NCI-H2227 (cell line): ENCODE measurements around the gene ZNF784.
A peak's percentile ranks its signal among the peaks of the same experiment; 100 is the strongest.

Source experiments
- DNase-seq: peaks from one replicate; lab custom pipeline; 2025; ENCODE audit not compliant: unreplicated experiment; lab: John Stamatoyannopoulos, UW

Gene ZNF784

DNA sequence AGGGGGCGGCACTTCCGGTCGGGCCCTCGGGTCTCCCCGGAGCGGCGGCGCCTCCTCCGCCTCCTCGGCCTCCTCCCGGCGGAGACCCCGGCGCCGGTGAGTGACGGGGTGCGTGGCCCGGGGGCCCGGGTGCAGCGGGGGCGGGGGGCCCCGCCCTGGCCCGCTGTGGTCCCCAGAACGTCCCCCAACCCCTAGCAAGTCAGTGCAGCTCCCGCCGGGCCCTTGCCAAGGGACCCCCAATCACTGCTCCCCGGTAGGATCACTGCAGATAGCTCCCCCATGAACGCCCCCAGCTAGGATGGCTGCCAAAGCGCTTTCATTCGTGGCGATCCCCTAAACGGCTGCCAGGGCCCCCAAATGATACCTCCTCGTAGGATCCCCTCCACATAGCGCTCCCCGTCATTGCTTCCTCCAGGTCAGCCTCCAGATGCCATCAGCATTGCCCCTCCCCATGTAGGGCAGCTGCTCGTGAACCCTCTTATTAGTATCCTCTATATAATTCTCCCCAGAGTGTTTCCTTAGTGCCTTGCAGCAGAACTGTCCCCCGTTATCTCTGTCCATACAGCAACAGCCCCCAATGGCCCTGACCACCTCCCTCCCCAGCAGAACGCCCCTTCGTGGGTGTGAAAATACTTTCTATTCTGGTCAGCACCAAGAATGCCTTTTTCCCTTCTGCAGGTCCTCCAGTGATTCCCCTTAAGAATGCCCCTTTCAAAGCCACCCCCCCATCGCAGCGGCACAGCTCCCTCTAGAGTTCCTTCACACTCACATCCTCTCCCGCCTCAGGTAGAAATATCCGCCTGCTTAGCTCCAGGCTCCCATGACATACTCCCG is 18.5 kb downstream of the ZNF784 start, which contains the start of gene ZNF865:
ZNF865 (plus strand) TSS at position 11 of the 834 bp plus-strand sequence. CDS start 7,972 bp downstream, outside the sequence.
- peak; percentile 94 for DNase-seq

DNA sequence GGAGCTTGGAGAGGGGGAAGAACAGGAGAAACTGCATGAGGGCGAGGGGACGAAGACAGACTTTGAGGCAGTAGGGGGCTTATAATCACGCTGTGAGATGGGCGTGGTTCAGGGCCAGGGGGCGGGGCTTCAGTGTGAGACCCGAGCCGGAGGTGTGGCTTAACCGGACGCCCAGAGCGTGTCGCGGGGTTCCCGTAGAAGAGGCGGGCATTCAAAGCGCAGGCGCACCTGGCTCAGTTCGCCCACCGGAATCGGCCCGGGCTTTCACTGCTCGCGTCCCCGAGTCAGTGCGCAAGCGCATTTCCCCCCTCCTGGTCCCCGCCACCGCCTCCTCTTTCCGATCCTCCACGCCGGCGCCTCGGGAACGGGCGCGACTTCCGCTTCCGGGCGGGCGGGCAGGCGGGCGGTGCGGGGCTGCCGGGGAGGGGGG is 19.1 kb downstream of the ZNF784 start:
- peak; percentile 100 for DNase-seq

DNA sequence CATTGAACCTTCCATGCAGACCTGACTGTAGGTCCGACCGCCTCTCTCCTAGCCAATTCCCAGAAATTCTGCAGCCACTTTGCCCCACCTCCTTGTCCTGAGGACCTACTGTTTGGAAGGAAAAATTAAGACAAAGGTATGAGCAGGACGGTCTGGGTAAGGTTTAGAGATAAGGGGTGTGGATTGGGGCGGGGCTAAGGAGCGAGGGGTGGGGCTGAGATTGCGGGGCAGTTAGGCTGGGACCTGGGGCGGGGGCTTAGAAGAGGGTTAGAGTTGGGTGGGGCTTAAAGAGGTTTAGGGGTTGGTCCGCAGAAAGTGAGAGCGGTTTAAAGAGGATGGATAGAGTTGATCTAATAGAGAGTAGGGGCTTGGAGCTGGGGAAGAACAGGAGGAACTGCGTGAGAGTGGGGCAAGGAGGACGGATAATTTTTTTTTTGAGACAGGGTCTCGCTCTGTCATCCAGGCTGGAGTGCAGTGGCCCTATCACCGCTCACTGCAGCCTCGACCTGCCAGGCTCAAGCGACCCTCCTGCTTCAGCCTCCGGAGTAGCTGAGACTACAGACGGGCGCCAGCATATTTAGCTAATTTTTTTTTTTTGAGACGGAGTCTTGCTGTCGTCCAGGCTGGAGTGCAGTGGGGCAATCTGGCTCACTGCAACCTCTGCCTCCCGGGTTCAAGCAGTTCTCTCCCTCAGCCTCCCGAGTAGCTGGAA is 20.6 kb downstream of the ZNF784 start:
- DNase-seq: no peak

DNA sequence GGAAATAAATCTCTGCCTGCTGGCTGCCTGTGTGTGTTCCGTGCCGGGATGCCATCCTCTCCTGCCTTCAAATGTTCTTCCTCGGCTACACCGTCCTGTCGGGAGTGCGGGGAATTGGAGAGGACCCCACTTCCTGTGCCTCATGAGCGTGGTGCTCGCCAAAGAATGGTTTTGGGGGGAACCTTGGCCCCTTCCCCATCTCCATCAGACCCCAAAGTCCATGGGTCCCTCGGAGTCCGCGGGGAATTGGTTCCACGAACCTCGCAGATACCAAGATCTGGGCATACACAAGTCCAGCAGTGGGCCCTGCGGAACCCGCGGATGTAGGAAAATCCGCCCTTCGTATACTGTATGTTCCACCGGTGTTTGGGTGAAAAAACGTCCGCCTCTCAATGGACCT is 21.3 kb downstream of the ZNF784 start:
- DNase-seq: no peak

DNA sequence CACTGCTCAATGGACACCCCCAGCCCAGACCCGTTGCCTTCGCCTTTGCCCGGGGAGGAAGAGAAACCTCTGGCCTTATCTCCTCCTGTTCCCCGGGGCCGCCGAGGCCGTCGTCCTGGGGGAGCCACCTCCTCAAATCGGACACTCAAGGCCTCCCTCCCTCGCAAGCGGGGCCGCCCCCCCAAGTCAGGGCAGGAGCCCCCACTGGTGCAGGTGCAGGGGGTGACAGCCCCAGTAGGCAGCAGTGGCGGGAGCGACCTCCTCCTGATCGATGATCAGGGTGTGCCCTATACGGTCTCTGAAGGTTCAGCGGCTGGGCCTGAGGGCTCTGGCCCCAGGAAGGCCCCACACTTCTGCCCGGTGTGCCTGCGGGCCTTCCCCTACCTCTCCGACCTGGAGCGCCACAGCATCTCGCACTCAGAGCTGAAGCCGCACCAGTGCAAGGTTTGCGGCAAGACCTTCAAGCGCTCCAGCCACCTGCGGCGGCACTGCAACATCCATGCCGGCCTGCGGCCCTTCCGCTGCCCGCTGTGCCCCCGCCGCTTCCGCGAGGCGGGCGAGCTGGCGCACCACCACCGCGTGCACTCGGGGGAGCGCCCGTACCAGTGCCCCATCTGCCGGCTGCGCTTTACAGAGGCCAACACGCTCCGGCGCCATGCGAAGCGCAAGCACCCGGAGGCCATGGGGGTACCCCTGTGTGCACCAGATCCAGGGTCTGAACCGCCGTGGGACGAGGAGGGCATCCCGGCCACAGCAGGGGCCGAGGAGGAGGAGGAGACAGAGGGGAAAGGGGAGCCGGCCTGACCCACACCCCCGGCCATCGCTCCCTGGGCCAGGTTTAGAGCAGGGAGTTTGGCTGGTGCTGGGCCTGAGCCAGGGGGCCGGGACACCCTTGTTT is 22.0 kb downstream of the ZNF784 start:
- no peak for DNase-seq

DNA sequence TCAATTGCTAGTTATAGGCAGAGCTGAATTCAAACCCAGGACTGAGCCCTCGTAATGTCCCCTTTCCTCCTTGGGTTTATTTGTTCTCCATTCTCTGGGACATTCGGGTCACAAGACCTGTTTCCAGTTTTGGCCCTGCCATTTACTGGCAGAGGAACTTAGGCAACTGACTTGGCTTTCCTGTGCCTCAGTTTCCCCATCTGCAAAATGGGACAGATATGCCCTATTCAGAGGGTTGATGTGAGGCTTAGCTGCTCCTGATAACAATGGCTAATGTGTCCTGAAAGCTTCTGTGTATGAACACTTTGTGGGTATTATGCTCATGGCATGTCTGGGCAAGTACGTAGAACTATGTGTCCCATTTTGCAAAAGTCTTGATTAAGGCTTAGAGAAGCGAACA is 23.3 kb downstream of the ZNF784 start:
- peak; percentile 64 for DNase-seq

DNA sequence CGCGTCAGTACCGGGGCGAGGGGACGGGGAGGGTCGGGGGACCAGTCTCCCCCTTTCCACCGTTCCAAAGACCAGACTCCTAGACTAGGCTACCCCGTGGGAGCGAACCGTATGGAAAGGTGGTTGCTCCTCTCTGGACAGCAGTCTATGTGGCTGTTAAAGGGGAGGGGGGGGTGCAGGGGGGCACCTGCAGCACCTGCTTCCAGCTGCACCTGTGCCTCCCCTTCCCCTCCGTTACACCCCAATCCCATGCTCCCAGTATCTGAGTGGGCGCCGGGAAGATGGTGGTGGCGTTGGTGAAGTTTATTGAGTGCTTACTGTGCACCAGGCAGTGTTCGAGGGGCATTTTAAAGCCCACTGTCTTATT is 23.7 kb downstream of the ZNF784 start:
- no peak for DNase-seq

DNA sequence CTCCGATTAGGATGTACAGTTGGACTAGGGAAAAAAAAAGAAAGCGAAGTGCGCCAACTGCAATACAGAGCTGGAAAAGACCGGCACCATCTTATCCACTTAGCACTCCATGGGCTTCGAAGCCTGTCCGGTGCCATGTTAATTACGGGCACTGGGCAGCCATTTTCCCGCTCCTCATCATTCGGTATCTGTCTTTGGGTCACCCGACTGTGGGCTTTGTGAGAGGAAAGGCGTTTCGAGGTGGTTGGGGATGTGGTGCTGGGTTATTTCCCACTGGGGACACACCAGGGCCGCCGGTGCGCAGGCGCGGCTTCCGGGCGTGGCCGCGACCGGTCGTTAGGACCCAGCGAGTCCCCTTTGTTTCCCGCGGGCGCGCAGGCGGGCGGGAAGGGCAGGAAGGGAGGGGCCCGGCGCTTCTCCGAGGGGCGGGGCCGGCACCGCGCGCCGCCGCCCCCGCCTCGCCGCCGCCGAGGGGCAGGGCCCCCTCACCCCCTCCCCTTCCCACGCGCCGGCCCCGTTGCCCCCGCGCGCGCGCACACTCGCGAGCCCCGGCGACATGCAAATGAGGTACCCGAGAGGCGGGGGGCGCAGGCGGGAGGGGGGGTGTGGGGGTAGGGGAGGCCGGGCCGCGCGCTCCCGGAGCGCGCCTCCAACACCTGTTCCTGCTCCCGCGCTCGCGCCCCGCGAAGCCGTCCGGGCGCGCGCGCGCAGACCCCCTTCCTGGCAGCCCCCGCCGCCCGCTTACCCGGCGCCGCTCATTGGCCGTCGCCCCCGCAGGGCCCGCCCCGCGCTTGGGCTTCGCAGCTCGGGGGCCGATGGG is 24.3 kb downstream of the ZNF784 start, which contains the start of gene ZNF524:
ZNF524 (plus strand) TSS at position 447 of the 820 bp plus-strand sequence. CDS start 1,825 bp downstream, outside the sequence.
- peak; percentile 100 for DNase-seq

DNA sequence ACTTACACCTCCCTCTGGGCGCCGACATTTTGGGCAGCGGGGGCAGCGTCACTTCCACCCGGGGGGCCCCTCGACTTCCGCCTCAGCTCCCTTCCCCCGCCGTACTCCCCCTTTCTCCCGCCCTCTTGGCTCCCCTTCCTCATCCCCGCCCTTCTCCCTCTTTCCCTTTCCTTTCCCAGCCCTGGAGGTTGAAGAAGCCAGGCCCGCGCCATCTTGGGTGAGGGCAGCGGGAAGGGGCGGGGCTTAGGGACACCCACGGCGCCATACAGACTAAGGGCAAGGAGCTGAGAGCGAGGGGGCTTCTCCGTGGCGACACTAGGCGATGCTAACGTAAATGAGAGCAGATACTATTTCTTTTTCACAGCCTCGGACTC is 24.9 kb downstream of the ZNF784 start, which contains the start of gene FIZ1:
FIZ1 (minus strand) TSS at position 50 of the 374 bp plus-strand sequence. CDS start 1,652 bp downstream, outside the sequence.
- peak; percentile 100 for DNase-seq

DNA sequence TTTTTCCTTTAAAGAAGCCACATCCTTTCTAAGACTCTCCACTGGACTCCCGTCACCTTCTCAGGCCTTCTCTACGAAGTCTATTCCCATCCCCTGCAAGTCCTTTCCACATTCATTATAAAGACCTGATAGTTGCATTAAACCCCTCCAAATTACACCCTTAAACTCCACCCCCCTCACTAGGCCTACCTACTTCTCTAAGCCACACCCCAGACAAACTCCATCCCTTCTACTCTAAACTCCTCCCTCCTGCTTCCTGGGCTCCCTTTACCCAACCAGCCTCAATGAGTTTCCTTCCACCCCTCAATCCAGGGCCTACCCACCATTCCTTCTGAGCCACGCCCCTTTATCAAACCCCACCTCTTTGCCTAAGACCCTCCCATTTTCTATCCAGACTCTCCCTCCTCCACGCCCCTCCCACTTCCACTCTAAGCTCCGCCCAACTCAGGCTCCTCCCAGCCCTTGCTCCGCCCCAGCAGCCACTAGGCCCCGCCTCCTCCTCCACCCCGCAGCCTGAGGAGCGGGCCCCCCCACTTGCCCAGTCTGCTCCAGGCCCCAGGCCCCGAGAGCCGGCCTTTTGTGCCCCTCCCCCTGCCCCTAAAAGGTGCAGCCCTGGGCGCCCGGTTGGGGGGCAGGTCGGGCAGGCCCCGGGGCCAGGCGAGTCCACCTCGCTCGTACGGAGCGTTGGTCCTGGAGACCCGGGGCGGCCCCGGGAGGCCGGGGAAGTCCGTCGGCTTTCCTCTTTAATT is 25.5 kb downstream of the ZNF784 start:
- peak; percentile 98 for DNase-seq

DNA sequence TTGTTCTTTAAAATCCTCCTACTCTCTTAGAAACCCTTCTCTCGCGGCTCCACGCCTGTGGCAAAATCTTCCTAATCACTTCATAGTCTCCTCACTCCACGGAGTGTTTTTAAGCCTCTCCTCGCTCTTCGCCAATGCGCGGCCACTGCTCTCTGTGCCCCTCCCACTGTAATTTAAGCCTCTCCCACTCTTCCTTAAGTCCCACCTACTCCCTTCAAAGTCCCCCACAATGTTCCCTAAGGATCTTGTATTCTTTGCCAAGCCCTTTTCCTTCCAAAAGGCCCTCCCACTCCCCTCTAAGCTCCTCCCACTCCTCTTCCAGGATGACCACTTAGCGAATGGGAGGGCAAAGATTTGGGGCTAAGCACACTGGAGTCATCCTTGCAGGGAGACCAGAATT is 26.3 kb downstream of the ZNF784 start:
- DNase-seq: peak; percentile 43

DNA sequence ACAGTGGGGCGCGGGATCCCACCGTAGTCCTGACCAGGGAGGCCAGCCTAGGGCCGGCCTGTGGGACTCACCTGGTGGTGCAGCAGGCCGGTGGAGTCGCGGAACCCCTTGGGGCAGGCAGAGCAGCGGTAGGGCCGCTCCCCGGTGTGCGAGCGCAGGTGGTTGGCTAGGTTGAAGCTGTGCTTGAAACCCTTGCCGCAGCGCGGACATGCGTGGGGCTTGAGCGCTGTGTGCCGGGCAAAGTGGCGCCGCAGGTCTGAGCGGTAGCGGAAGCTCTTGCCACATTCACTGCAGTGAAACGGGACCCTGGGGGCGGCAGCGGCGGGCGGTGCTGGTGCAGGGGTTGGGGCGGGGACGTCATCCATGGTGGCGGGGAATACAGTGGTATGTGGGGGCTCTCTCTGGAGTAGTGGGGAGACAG is 26.9 kb downstream of the ZNF784 start:
- no peak for DNase-seq

DNA sequence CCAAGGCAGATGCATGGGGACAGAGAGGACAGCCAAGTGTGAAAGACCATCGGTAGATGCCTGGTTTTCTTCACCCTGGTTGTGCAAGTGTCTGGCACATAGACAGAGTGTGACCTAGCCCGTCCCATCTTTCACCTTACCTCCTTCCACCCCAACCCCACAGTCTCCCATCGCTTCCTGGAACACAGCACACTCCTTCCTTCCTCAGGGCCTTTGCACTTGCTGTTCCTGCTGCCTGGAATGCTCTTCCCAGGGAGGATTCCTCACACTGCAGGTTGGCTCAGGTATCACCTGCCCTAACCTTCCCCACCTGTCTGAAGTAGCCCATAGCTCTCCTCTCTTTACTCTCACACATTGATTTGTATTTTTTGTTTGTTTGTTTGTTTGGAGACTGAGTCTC is 28.1 kb downstream of the ZNF784 start:
- no peak for DNase-seq

DNA sequence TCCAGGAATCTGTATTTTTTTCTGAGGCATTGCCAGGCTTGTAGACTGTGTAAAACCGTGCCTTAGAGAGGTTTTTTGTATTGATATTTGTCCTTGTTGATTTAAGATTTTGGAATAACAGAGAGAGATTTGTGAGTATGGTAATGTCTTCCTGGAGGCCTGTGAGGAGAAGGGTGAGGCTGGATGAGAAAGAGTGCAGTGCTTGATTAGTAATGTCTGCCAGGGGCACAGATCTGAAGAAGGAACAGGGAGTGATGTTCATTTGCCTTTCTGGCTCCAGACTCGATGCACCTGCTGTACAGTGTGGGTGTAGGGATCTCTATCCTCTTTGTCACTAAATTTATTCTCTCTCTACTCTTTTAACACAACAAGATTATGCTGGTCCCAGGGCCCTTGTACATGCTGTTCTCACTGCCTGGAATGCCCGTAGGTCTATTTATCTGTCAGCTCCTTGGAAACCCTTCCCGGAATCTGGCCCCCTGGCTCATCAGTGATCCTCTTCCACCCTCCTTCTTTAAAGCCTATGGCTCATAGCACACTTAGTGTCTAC is 29.3 kb downstream of the ZNF784 start:
- DNase-seq: no peak

DNA sequence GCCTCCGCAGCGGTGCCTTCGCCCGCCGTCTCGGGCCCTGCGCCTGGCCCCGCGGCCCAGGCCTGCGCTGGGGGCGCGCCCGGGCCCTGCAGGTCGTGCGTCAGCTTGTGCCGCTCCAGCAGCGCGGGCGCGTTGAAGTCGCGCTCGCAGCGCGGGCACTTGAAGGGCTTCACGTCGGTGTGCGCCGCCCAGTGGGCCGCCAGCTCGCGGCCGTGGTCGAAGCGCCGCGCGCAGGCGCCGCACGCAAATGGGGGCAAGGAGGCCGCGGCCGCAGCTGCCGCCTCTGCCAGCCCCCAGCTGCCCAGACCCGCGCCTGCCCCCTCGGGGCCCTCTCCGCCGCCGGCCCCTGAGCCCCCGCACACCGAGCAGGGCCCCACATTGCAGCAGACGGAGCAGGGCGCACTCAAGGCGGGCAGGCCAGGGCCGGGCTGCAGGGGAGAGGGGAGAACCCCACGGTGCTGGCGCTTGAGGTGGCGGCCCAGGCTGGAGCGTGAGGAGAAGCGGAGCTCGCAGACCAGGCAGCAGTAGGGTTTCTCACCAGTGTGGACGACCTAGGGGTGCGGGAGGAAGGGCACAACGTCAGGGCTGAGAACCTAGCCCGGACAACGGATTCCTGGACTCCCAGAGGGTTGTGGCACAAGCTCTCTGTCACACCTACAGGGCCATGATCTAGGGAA is 31.1 kb downstream of the ZNF784 start:
- DNase-seq: no peak

DNA sequence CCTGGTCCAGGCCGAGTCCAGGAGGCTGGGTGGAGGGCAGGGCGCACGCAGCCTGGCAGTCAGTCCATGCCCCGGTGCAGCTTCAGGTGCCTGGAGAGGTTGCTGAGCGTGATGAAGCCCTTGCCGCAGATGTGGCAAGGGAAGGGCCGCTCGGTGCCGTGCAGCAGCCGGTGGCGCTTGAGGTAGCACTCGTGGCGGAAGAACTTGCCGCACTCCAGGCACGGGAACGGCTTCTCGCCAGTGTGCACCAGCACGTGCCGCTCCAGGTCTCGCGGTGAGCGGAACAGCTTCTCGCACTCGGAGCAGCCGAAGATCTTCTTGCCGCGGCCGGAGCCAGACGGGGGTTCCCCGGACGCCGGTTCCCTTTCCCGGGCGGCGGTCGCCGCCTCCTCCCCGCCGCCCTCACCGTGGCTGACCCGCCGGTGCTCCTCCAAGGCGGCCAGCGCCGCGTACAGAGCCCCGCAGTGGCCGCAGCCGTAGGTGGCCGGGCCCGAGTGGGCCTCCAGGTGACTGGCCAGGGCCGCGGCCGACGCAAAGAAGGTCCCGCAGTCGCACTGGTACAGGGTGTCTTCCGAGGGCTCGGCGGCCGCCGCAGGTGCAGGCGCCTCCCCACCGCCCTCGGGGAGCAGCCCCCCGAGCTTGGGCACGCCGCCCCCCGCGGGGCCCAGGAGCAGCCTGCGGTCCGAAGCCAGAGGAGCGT is 31.8 kb downstream of the ZNF784 start:
- no peak for DNase-seq

DNA sequence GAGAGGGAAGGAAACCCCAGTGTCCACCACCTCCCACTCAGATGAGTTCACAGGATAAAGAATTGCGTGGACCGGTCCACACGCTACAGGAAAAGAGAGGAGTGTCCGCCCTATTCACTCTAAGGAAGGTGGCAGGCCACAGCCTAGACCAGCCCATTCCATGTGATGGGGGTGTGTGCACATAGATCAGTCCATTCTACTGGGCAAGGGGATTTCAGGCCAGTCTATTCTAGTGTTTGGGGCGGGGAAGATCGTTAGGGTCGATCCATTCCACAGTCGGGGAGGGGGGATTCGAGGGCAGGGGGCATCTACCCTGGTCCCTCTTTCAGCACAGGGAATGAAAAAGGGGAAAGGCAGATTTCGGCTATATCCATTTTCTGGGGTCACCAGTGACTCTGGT is 32.8 kb downstream of the ZNF784 start:
- no peak for DNase-seq

DNA sequence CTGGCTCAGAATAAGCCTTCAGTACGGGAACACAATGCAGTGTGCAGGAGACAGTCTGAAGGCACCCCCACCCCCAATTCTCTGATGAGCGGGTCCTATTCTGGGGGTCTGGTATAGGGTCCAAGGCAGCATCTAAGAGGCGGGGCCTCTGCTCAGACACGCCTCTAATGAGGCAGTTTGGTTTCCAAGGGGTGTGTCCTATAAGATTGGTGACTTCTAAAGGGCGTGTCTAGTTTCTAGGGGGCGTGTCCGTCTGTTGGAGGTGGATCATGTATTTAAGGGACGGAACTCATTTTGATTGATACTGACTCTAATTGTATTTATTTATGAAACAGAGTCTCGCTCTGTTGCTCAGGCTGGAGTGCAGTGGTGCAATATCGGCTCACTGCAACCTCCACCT is 33.7 kb downstream of the ZNF784 start:
- peak; percentile 70 for DNase-seq
